Body of pancreas (tissue), 4 donors: ENCODE measurements around the gene PTPRN2. TPM values are rescaled to one million over a fixed set of nuclear protein-coding genes. Genes with fewer than 3 reads are reported as not detected.

Experiments
- ATAC-seq: fragments of 150-250 bp; one replicate; pipeline ENCODE4 v1.9.1; 2016
- DNase-seq, 4 donors: peaks; one replicate each; pipeline ENCODE4 v3.0.0-alpha.2; 2019
- H3K27ac ChIP-seq, 4 donors: fragments of 200-600 bp; sonication (generic); 1 replicate in 3 of 4; 2 replicates in 1 of 4; pipeline versions ENCODE4 v1.5.1 to v1.6.1; 2016 to 2019; ENCODE audit warnings: mild to moderate bottlenecking in 1 of 4, mixed read lengths in 1 of 4, moderate library complexity in 1 of 4
- H3K27me3 ChIP-seq, 2 donors: fragments of 200-600 bp; sonication (generic); one replicate each; pipeline ENCODE4 v1.6.0; 2016; ENCODE audit warnings: mild to moderate bottlenecking in 1 of 2
- H3K36me3 ChIP-seq, 2 donors: fragments of 200-600 bp; sonication (generic); replicated peaks in 1 of 2; 2 replicates each; pipeline ENCODE4 v1.5.1; 2016; ENCODE audit warnings: low read depth in 2 of 2; ENCODE audit not compliant: insufficient read depth in 1 of 2
- H3K4me1 ChIP-seq: fragments of 200-600 bp; sonication (generic); one replicate; pipeline ENCODE4 v1.6.0; 2016
- H3K4me3 ChIP-seq, 2 donors: fragments of 200-600 bp; sonication (generic); 1 replicate in 1 of 2; 2 replicates in 1 of 2; pipeline ENCODE4 v1.5.1; 2016 to 2019
- H3K9me3 ChIP-seq, 3 donors: fragments of 200-600 bp; sonication (generic); 1 replicate in 2 of 3; 2 replicates in 1 of 3; pipeline ENCODE4 v1.5.1; 2016
- CTCF ChIP-seq, 7 experiments: fragments of 450-650 bp in 4 of 7; fragments of 200-600 bp in 3 of 7; sonication (generic) in 3 of 7; IDR thresholded peaks; one replicate each; pipeline ENCODE4 v1.5.1; 2016 to 2019; ENCODE audit warnings: antibody characterized with exemption in 7 of 7
- POLR2A ChIP-seq, 3 donors: fragments of 450-650 bp; IDR thresholded peaks; one replicate each; pipeline ENCODE4 v1.6.1; 2016; ENCODE audit warnings: antibody characterized with exemption in 3 of 3, mild to moderate bottlenecking in 2 of 3
- WGBS, 2 donors: methylation state at CpG; one replicate each; pipeline ENCODE4 v1.1.5; 2017; 5-methylcytosine and 5-hydroxymethylcytosine counted together
- intact Hi-C: fragments of 100-400 bp; cut with DNase I; formaldehyde crosslinking; loops from one replicate; pipeline ENCODE4 v1.15.1; 2023
- total RNA-seq, 2 donors: library from RNA; depleted of rRNA; stranded (reverse); fragments of >200 nt; gene quantifications; one replicate each; pipeline ENCODE4 v1.1.0, GENCODE V29; 2016

The PTPRN2 gene
- total RNA-seq, 2 donors from 2014 or later = 31.6 to 76.1 TPM

- DNase-seq (no peak), ATAC-seq (no peak)
- 76 to 87% methylated on average over 11 of the region's 11 CpGs for WGBS, 2 donors
- H3K9me3 ChIP-seq = peaks cover 0 to 4% (median 0%) of the 10 kb centered on the region in 3 donors
- intact Hi-C loops = no loop called here
- no peaks in the 10 kb centered on the region for H3K36me3 ChIP-seq
- no peak for TF ChIP-seq POLR2A (IDR thresholded peaks at IDR 0.05)
- TF ChIP-seq CTCF (IDR thresholded peaks at IDR 0.05) = no peak
- no peak overlapping the region for H3K4me3 ChIP-seq
- H3K4me1 ChIP-seq = no peaks in the 10 kb centered on the region
- H3K27me3 ChIP-seq = no peaks in the 10 kb centered on the region
- H3K27ac ChIP-seq = no peak overlapping the region
These were observed 466.1 kb downstream of the PTPRN2 start for GRCh38 chr7:158121441-158122045.

- DNase-seq (no peak), ATAC-seq (no peak)
- Histone ChIP-seq H3K27ac (no peak overlapping the region), H3K4me3 (no peak overlapping the region), H3K36me3 (no peaks in the 10 kb centered on the region), H3K27me3 (no peaks in the 10 kb centered on the region), H3K9me3 (peaks cover 0 to 4% (median 0%) of the 10 kb centered on the region in 3 donors), H3K4me1 (no peaks in the 10 kb centered on the region)
- intact Hi-C loops = no loop called here
- WGBS, 2 donors = 69 to 85% methylated on average over 2 to 6 of the region's 6 CpGs
- no peak for TF ChIP-seq CTCF (IDR thresholded peaks at IDR 0.05)
- TF ChIP-seq POLR2A (IDR thresholded peaks at IDR 0.05) = no peak
These were observed 466.9 kb downstream of the PTPRN2 start for GRCh38 chr7:158120716-158121115.

GRCh38 chr7:158120316-158120715 lies 467.3 kb downstream of the PTPRN2 start:
- Histone ChIP-seq H3K9me3 (peaks cover 0 to 4% (median 0%) of the 10 kb centered on the region in 3 donors), H3K36me3 (no peaks in the 10 kb centered on the region), H3K27me3 (no peaks in the 10 kb centered on the region), H3K4me1 (no peaks in the 10 kb centered on the region), H3K27ac (no peak overlapping the region), H3K4me3 (no peak overlapping the region)
- no peak for DNase-seq
- no peak for ATAC-seq
- WGBS, 2 donors = 81 to 83% methylated on average over 4 of the region's 4 CpGs
- intact Hi-C loops = no loop called here
- no peak for TF ChIP-seq POLR2A (IDR thresholded peaks at IDR 0.05)
- no peak for TF ChIP-seq CTCF (IDR thresholded peaks at IDR 0.05)

GRCh38 chr7:158117341-158118222 lies 470.0 kb downstream of the PTPRN2 start:
- no peak for ATAC-seq
- H3K36me3 ChIP-seq = no peaks in the 10 kb centered on the region
- H3K4me1 ChIP-seq = no peaks in the 10 kb centered on the region
- no peak overlapping the region for H3K4me3 ChIP-seq
- intact Hi-C loops = no loop called here
- H3K9me3 ChIP-seq = peaks cover 0 to 4% (median 0%) of the 10 kb centered on the region in 3 donors
- no peak for DNase-seq
- TF ChIP-seq POLR2A (IDR thresholded peaks at IDR 0.05) = no peak
- TF ChIP-seq CTCF (IDR thresholded peaks at IDR 0.05) = no peak
- no peak overlapping the region for H3K27ac ChIP-seq
- no peaks in the 10 kb centered on the region for H3K27me3 ChIP-seq
- WGBS, 2 donors = 81 to 82% methylated on average over 1 of the region's 1 CpG
